ENCODE measurements around the gene DKC1.
"Not testable (repeated sequence)": the region's sequence is repeated elsewhere in the genome, so short reads cannot be mapped to it uniquely, and the experiment has no call there.

Gene DKC1

DNA sequence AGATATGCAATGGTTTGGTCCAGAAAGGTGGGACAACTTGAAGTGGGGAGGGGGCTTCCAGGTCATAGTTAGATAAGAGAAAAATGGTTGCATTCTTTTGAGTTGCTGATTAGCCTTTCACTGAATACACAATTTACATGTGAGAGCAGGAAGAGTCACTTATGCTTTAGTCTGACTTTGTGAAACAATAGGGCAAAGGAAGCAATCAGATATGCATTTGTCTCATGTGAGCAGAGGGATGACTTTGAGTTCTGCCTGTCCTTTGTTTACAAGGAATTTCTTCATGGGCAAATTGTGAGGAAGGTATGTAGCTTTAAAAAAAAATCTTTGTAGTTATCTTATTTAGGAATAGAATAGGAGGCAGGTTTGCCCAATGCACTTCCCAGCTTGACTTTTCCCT, 58.9 kb downstream of the DKC1 start:
- Histone ChIP-seq H3K27me3 (peaks cover 48 to 76% (median 63%) of the 10 kb centered on the region in 11 experiments), H3K4me2 (no peak overlapping the region), H3K4me3 (no peak overlapping the region), H4K20me1 (no peaks in the 10 kb centered on the region), H3K9ac (no peak overlapping the region), H3K9me3 (replicated peaks in 1 of 11) (peaks cover 5 to 21% (median 12%) of the 10 kb centered on the region in 11 experiments), H3K27ac (no peak overlapping the region), H3K36me3 (no peaks in the 10 kb centered on the region), H3K4me1 (no peaks in the 10 kb centered on the region)
- TF ChIP-seq Cebpa-rat (IDR thresholded peaks at IDR 0.05) = no peak

DNA sequence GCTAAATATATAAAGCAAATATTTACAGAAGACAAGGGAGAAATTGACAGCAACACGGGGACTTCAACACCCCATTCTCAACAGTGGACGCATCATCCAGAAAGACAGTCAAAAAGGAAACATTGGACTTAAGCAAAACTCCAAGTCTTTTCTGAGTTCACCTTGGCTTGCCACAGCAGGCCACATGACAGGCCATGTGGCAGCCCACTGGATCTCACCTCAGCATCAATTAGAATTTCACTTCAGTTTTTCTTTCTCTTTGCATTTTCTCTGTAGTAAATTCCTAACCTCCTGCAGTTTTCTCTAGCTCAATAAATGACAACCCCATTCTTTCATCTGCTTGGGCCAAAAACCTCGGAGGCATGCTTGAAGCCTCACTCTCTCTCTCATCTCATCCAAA, 59.4 kb downstream of the DKC1 start:
- Histone ChIP-seq H3K36me3 (no peaks in the 10 kb centered on the region), H3K4me2 (no peak overlapping the region), H3K4me1 (peaks cover 0 to 3% (median under 1%) of the 10 kb centered on the region in 10 experiments; a peak in 3 of 20 replicates), H4K20me1 (no peaks in the 10 kb centered on the region), H3K27me3 (peaks cover 51 to 78% (median 67%) of the 10 kb centered on the region in 11 experiments), H3K9me3 (replicated peaks in 1 of 11) (peaks cover 4 to 20% (median 11%) of the 10 kb centered on the region in 11 experiments), H3K27ac (no peak overlapping the region), H3K9ac (no peak overlapping the region), H3K4me3 (no peak overlapping the region)
- no peak for TF ChIP-seq Cebpa-rat (IDR thresholded peaks at IDR 0.05)

DNA sequence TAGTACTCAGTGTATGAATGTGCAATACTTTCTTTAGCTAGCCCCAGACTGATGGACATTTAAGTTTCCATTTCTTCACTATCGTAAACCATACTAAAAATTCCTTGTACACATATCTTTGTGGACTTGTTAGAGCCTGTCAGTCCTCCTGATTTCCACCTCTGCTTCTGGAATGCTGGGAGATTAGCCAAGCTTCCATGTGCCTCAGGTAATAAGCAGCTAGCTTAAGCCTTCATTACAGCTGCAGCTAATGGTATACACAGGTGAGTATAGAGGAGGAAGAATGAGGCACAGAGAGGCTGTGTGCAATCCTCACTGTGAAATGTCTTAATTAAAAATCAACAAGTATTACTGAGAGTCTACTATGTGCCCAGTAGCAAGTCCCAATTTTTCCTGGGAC, 62.0 kb downstream of the DKC1 start:
- Histone ChIP-seq H3K4me3 (no peak overlapping the region), H3K9ac (no peak overlapping the region), H3K4me2 (no peak overlapping the region), H3K36me3 (no peaks in the 10 kb centered on the region), H3K4me1 (peaks cover 0 to 14% (median 10%) of the 10 kb centered on the region in 10 experiments; a peak in 10 of 20 replicates), H3K27ac (no peak overlapping the region), H3K9me3 (replicated peaks in 1 of 11) (0 out of 22 replicates have a peak, but pooled peaks cover 0 to 6% (median 0%) of the 10 kb centered on the region in 11 experiments), H4K20me1 (no peaks in the 10 kb centered on the region), H3K27me3 (peaks cover 54 to 80% (median 71%) of the 10 kb centered on the region in 11 experiments)
- no peak for TF ChIP-seq Cebpa-rat (IDR thresholded peaks at IDR 0.05)

DNA sequence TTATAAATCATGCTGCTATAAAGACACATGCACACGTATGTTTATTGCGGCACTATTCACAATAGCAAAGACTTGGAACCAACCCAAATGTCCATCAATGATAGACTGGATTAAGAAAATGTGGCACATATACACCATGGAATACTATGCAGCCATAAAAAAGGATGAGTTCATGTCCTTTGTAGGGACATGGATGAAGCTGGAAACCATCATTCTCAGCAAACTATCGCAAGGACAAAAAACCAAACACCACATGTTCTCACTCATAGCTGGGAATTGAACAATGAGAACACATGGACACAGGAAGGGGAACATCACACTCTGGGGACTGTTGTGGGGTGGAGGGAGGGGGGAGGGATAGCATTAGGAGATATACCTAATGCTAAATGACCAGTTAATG, 62.9 kb downstream of the DKC1 start:
- peaks cover 52 to 80% (median 71%) of the 10 kb centered on the region in 11 experiments for H3K27me3 ChIP-seq
- not testable (repeated sequence) for H4K20me1 ChIP-seq; H3K9me3 ChIP-seq (replicated peaks in 1 of 11); H3K36me3 ChIP-seq; H3K4me3 ChIP-seq; H3K9ac ChIP-seq; H3K27ac ChIP-seq; H3K4me2 ChIP-seq
- H3K4me1 ChIP-seq = peaks cover 0 to 14% (median 10%) of the 10 kb centered on the region in 10 experiments; a peak in 10 of 20 replicates
